AG04450 (cell line): ENCODE results near the gene SH3PXD2A. TPM values are rescaled to one million over a fixed set of nuclear protein-coding genes. Genes with fewer than 3 reads are reported as not detected.

ENCODE experiments used
- CTCF ChIA-PET: fragments of 300-600, 350-600 bp; formaldehyde crosslinking; extraction: SDS; loops from one replicate; lab custom pipeline; 2022; ENCODE audit warnings: antibody characterized with exemption, inconsistent platforms; lab: Charles Lee
- POLR2A ChIA-PET: fragments of 350-600 bp; formaldehyde crosslinking; extraction: SDS; loops from one replicate; lab custom pipeline; 2021; ENCODE audit warnings: antibody characterized with exemption, inconsistent platforms; lab: Yijun Ruan, JAX
- DNase-seq: peaks from one replicate; pipeline ENCODE4 v3.0.0-alpha.2; 2011; ENCODE audit warnings: low read depth, low spot score
- H3K27ac ChIP-seq: one replicate; pipeline ENCODE4 v1.5.1; 2012; ENCODE audit warnings: low read depth, low read length, control low read depth
- H3K27me3 ChIP-seq: one replicate; pipeline ENCODE4 v1.6.0; 2012; ENCODE audit warnings: low read length; ENCODE audit not compliant: control insufficient read depth, insufficient read depth
- H3K4me3 ChIP-seq: 2 replicates; pipeline ENCODE4 v1.5.1; 2011; ENCODE audit warnings: mild to moderate bottlenecking, low read depth, low read length, control low read depth
- H3K9me3 ChIP-seq: 2 replicates; pipeline ENCODE4 v1.5.1; 2012; ENCODE audit warnings: low read length; ENCODE audit not compliant: control insufficient read depth, insufficient read depth
- CTCF ChIP-seq: IDR thresholded peaks from 2 replicates; pipeline ENCODE4 v1.5.1; 2011; ENCODE audit warnings: low read depth, low read length, control low read depth, inconsistent platforms
- polyA plus RNA-seq: library from polyadenylated mRNA; depleted of rRNA; stranded (reverse); fragments of >200 nt; gene quantifications from 2 replicates; pipeline ENCODE4 v1.2.3, GENCODE V29; 2011

Gene SH3PXD2A
- polyA plus RNA-seq, 1 experiment, result 22.9 TPM

GRCh38 chr10:103548581-103549348, 306.6 kb downstream of the SH3PXD2A start:
- DNase-seq, result no peak
- TF ChIP-seq CTCF, result no peak
- POLR2A ChIA-PET, result interaction anchor here (0.5 kb wide), 1 partner anchor 757 kb away, joined by 3 read pairs; no protein-coding TSS in a partner anchor
- no peak overlapping the region for H3K27ac ChIP-seq
- peaks cover 72% of the 10 kb centered on the region for H3K27me3 ChIP-seq
- CTCF ChIA-PET, result no interaction called here
- H3K4me3 ChIP-seq, result no peak overlapping the region
- H3K9me3 ChIP-seq, result no peaks in the 10 kb centered on the region

GRCh38 chr10:103548006-103548405, 307.4 kb downstream of the SH3PXD2A start:
- Histone ChIP-seq H3K27me3 (peaks cover 75% of the 10 kb centered on the region), H3K27ac (no peak overlapping the region), H3K4me3 (no peak overlapping the region), H3K9me3 (no peaks in the 10 kb centered on the region)
- ChIA-PET POLR2A (no interaction called here), CTCF (no interaction called here)
- no peak for TF ChIP-seq CTCF
- DNase-seq, result no peak

GRCh38 chr10:103547391-103547946, 307.9 kb downstream of the SH3PXD2A start:
- CTCF ChIA-PET, result interaction anchor here (0.6 kb wide), 1 partner anchor 10 kb away, joined by 3 read pairs; no protein-coding TSS in a partner anchor
- Histone ChIP-seq H3K27me3 (peaks cover 72% of the 10 kb centered on the region), H3K9me3 (no peaks in the 10 kb centered on the region), H3K4me3 (no peak overlapping the region), H3K27ac (no peak overlapping the region)
- no peak for TF ChIP-seq CTCF
- DNase-seq, result no peak
- POLR2A ChIA-PET, result no interaction called here

- Histone ChIP-seq H3K4me3 (no peak overlapping the region), H3K27me3 (peaks cover 66% of the 10 kb centered on the region), H3K27ac (no peak overlapping the region), H3K9me3 (no peaks in the 10 kb centered on the region)
- no peak for DNase-seq
- ChIA-PET POLR2A (no interaction called here), CTCF (no interaction called here)
- TF ChIP-seq CTCF, result no peak
These were observed 309.0 kb downstream of the SH3PXD2A start for GRCh38 chr10:103546401-103546800.

- DNase-seq, result no peak
- Histone ChIP-seq H3K9me3 (no peaks in the 10 kb centered on the region), H3K27ac (no peak overlapping the region), H3K27me3 (peaks cover 70% of the 10 kb centered on the region), H3K4me3 (no peak overlapping the region)
- POLR2A ChIA-PET, result no interaction called here
- CTCF ChIA-PET, result no interaction called here
- no peak for TF ChIP-seq CTCF
These were observed 309.6 kb downstream of the SH3PXD2A start for GRCh38 chr10:103545771-103546281.
